GM10266 (cell line): ENCODE data around the gene CEP112.

Source experiments
- DNase-seq: peaks from one replicate; pipeline ENCODE4 v3.0.0; 2012; ENCODE audit errors: extremely low spot score
- CTCF ChIP-seq: IDR thresholded peaks from 2 replicates; pipeline ENCODE4 v1.5.1; 2012; ENCODE audit warnings: mild to moderate bottlenecking, low read depth; ENCODE audit not compliant: control insufficient read depth, insufficient read depth; ENCODE audit errors: missing control alignments

The CEP112 gene

GRCh38 chr17:65750631-65751115 lies 441.3 kb downstream of the CEP112 start:
- no peak for TF ChIP-seq CTCF
- DNase-seq, result no peak

- DNase-seq, result no peak
- TF ChIP-seq CTCF, result no peak
Measured at GRCh38 chr17:65750166-65750565, 441.8 kb downstream of the CEP112 start.

- no peak for DNase-seq
- TF ChIP-seq CTCF, result no peak
Measured at GRCh38 chr17:65749479-65749878, 442.5 kb downstream of the CEP112 start.

GRCh38 chr17:65745241-65745640 lies 446.7 kb downstream of the CEP112 start:
- no peak for DNase-seq
- TF ChIP-seq CTCF, result no peak

GRCh38 chr17:65743308-65743655 lies 448.7 kb downstream of the CEP112 start:
- no peak for TF ChIP-seq CTCF
- no peak for DNase-seq

GRCh38 chr17:65742403-65743307 lies 449.3 kb downstream of the CEP112 start:
- DNase-seq, result no peak
- no peak for TF ChIP-seq CTCF

- no peak for TF ChIP-seq CTCF
- DNase-seq, result no peak
Measured at GRCh38 chr17:65741710-65742109, 450.2 kb downstream of the CEP112 start.
